ENCODE data around the gene GALNT11. TPM values are rescaled to one million over a fixed set of nuclear protein-coding genes. Genes with fewer than 3 reads are reported as not detected.
"Not testable (repeated sequence)": the region's sequence is repeated elsewhere in the genome, so short reads cannot be mapped to it uniquely, and the experiment has no call there.

Gene GALNT11
- total RNA-seq = 15.3 TPM

DNA sequence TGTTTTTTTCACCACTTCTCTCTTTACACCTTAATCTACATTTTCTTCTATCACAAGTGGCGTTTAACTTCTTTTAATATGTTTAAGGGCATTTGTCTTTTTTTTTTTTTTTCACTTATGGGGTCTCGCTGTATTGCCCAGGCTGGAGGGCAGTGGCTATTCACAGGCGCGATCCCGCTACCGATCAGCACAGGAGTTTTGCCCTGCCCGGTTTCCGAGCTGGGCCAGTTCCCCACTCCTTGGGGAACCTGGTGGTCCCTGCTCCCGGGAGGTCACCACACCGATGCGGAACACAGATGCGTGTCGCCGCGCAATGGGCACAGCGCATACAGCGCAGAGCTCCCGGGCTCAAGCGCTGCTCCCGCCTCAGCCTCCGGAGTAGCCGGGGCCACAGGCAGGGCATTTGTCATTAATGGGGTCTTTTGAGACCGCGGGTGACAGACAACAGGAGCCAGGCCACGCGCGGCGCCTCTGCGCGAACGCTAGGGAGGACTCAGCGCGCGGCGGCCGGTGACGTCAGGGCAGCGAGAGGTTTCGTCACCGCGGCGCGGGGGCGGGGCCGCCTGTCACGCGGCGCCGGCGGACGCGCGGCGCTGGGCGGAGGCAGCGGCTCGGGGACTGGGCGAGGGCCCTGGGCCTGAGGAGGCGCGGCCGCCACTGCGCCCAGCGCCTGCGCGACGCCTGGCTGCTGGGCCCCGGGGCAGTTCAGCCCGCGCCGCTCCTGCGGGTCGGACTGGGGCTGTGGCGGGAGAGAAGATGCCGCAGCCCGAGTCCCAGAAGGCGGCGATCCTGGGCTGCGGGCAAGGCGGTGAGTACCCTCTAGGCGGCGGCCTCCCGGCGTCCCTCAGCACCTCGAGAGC, at the start of gene GALNT11:
Gene GALNT11 (plus strand): TSS at position 598 of the 860 bp plus-strand sequence. CDS start 68,554 bp downstream, outside the sequence.
- peak; percentile 83 to 92 (median 89) for DNase-seq (ENCODE audit: low read depth in 2 of 3, low spot score in 2 of 3)

DNA sequence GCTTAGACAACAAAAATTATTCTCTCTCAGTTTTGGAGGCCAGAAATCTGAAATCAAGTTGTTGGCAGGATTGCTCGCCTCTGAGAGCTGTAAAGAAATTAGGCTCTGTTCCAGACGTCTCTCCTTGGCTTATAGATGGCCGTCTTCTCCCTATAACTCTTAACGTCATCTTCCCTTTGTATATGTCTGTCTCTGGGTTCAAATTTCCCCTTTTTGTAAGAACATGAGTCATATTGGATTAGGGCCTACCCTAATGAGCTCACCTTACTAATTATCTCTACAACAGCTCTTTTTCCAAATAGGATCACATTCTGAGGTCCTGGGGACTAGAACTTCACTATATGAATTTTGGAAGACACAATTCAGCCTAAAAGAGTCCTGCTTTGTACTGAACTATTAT, 46.9 kb upstream of the GALNT11 start:
- DNase-seq (ENCODE audit: low read depth in 2 of 3, low spot score in 2 of 3) = no peak

DNA sequence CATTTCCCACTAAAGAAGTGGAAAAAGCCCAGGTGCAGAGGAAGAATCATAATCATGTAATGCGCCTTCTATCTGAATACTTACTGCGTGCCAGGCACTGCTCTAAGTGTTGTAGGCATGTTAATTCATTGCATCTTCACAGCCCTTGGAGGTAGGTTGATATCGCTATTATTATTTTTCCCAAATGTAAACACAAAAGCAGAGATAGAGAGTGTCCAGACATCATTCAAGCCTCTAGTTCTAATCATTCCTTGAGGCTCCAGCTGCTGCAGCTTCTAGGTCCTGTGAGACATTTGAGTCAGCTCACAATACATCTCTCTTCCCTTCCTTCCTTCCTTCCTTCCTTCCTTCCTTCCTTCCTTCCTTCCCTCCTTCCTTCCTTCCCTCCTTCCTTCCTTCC, 44.3 kb upstream of the GALNT11 start:
- DNase-seq (ENCODE audit: low read depth in 2 of 3, low spot score in 2 of 3) = no peak

DNA sequence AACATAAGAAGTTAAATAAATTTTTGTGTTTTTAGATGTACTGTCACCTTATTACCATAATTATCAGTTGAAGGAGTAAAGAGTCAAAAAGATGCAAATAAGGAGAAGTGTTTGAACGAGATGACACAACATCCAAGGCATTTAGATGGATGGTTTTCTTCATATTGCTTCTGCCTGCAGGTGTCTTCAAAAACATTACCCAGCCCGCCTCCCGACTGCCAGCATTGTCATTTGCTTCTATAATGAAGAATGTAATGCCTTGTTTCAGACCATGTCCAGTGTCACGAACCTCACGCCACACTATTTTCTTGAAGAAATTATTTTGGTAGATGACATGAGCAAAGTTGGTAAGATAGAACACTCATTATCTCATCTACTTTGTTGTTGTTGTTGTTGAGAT, 42.7 kb upstream of the GALNT11 start:
- DNase-seq (ENCODE audit: low read depth in 2 of 3, low spot score in 2 of 3) = no peak

DNA sequence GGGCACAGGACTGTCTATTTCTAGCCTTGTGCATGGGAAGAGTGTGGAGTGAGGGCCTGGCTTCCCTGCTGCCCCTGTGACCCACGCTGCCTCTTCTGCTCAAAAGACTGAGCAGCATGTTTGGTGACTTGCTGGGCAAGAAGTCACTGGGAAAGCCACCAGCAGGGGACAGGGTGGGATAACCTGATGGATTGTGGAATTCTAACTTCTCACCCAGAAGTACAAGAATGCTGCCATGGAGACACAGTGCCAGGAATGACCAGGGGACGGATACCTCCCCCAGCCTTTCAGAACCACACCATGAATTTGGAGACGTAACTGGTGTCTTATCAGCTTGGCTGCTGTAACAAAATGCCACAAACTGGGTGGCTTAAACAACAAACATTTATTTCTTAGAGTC, 40.9 kb upstream of the GALNT11 start:
- no peak for DNase-seq (ENCODE audit: low read depth in 2 of 3, low spot score in 2 of 3)

DNA sequence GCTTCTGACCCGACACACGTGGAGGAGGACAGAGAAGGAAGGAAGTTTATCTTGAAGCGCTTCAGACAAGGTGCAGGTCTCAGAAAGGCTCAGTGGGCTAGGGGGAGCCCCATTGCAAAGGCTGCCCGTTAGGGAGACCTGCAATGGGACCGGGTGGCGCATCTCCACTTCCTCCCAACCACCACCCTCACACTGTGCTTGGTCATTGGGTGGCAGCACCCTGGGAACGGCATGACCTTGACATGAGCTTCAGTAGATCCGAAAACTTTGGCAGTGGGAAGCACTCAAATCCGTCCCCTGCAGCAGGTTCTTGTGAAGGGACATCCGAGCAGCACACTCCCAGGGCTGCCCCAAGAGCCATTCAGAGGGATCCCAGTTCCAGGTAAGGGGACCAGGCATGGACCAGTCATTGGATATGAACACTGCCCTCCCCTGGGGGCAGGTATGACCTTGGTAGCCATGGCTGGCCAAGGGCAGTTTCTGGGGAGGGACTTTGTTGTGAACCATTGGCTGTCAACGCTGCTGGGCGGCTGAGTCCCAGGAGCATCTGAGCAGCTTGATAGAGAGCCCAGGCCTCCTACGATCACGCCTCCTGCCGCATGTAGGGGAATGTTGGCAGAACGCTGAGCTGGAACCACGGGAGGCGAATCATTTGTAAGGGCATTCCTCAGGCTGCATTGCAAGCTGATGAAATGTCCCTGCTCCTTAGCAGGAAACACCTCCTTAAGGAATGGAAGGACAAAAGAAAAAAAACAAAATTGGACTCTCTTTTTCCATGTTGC, 37.5 kb upstream of the GALNT11 start:
- DNase-seq (ENCODE audit: low read depth in 2 of 3, low spot score in 2 of 3) = no peak

DNA sequence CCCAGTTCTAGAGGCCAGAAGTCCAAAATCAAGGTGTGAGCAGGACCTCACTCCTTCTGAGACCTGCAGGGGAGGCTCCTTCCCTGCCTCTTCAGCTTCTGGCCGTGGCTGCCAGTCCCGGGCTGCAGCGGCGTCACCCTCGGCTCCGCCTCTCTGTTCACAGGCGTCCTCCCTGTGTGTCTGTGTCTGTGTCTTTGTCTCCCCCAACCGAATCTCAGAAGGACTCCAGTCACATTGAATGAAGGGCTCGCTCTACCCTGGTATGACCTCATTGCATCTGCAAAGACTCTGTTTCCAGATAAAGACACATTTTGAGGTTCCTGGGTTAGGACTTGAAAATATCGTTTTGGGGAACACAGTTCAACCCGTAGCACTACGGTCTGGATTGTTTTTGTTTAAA, 33.1 kb upstream of the GALNT11 start:
- DNase-seq (ENCODE audit: low read depth in 2 of 3, low spot score in 2 of 3) = peak; percentile 10 to 74 (median 61)

DNA sequence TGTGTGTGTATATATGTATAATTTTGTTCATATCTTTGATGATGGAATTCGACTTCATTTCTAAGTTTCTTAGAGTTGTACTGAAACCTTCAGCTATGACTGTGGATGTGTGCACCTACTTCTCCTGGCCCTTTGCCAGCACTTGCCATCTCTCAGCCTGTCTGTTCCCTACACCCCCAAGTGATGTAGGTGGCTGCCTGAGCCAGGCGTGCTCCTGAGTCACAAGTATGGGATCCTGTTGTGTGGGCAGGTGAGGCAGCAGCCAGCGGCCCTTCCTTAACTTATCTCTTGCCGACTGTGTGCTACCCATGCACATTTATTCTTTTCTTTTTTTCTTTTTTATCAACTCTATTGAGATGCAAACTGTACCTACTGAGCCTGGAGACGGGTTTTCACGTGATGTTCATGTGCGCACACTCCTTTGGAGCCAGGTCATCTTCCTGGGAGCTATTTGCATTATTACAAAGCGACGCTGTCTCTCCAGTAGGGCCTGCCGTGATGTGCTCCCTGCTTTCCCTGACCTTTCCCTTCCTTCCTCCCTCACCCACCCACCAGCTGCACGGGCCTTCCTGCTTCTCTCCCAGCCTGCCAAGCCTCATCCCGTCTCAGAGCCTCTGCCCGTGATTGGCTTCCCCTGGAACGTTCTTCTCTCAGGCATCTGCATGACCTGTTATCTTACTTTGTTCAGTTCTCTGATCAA, 31.3 kb upstream of the GALNT11 start:
- DNase-seq (ENCODE audit: low read depth in 2 of 3, low spot score in 2 of 3) = no peak

DNA sequence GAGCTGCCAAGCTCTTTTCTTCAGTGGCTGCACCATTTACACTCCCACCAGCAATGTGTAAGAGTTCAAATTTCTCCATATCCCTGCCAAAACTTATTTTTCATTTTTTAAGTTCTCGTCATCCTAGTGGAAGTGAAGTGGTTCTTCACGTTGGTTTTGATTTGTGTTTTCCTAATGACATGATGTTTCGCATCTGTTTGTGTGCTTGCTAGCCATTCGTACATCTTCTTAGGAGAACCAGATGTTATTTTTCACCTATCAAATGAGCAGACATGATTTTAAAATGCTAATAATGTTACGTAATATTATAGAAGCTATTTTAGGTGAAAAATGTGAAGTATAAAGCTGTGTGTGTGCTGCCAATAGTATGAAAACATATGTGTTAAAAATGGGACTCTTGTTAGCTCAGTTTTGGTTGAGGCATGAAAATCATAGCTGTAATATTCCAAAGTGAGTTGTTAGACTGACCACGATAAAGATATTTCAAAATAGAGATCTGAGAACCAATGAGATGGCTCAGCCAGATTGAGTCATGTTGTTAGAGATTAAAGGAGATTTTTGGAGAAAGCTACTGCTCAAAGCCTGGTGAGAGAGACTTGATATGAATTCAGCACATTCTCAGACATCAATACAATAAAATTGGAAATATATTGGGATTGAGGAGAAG, 25.9 kb upstream of the GALNT11 start:
- no peak for DNase-seq (ENCODE audit: low read depth in 2 of 3, low spot score in 2 of 3)

DNA sequence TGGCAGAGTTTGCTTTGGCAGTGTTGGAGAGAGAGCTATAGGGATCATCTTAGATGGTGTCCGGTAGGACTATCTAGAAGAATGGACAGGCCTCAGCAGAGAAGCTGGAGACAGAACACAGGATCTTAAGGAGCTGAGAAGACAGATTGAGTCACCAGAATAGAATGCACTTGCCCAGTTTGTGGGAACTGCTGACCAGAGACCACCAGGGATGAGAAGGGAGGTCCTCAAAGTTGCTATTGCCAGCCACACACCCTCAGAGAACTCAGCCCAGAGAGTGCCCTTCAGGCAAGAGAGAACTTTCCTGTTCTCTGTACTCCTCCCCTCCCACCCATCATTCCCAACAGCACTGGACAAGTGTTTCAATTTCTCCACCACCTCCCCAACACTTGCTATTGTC, 25.3 kb upstream of the GALNT11 start:
- DNase-seq (ENCODE audit: low read depth in 2 of 3, low spot score in 2 of 3) = no peak

DNA sequence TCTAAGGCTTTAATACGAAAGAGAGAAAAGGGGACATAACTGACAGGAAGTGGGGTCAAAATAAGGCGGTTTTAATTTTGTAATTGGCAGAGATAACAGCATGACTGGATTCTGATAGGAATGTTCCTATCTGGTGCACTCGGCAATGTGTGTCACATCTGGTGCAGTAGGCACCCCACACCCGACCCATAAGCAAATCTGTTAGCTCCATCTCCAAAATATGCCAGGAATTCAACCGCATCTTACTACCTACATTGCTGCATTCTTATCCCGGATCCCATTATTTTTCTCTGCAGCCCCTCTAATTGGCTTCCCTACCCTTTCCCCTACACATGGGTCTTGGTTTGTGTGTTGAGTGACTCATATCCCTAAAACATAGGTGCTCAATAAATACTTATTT, 19.1 kb upstream of the GALNT11 start:
- DNase-seq (ENCODE audit: low read depth in 2 of 3, low spot score in 2 of 3) = no peak

DNA sequence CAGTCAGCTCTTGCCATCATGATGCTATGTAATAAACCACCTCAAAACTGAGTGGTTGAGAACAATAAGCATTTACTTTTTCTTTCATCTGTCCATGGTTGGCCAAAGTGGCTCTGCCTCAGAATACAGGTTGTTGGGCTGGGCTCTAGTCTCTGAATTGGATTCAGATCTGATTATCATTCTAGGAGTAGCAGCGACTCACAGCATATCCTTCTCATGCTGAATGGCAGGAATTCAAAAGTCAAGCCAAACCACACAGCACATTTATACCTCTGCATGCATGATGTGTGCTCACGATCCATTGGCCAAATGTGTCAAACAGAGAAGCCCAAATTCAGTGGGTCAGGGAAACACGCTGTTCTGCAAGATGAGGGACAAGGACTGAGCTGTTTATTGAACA, 13.6 kb upstream of the GALNT11 start:
- no peak for DNase-seq (ENCODE audit: low read depth in 2 of 3, low spot score in 2 of 3)

DNA sequence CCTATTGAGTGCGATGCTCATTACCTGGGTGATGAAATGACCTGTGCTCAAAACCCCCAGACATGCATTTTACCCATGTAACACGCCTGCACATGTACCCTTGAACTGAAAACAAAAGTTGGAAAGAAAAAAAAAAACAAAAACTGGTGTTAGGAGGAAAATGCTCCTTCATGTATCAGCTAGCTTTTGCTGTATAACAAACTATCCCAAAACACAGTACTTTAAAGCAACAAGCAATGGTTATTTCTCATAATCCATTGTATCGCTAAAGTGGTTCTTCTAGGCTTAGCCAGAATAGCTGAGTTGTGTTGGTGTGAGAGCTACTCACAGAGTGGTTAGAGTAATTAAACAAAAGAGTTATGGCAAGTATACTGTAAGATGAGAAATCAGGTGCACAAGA, 12.2 kb upstream of the GALNT11 start:
- no peak for DNase-seq (ENCODE audit: low read depth in 2 of 3, low spot score in 2 of 3)

DNA sequence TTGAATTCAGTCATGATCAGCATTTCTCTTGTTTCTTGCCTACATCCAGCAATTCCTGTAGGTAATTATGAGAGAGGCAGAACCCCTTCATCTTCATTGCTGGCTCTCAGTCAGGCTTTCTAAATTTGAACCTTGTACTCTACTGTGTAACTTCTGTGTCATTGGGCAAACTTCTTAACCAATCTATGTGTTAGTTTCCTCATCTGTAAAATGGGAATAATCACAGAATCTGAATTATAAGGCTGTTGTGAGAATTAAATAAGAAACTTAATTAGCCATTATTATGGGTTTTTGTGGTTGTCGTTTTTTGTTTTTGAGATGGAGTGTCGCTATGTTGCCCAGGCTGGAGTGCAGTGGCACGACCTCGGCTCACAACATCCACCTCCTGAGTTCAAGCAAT, 11.5 kb upstream of the GALNT11 start:
- no peak for DNase-seq (ENCODE audit: low read depth in 2 of 3, low spot score in 2 of 3)

DNA sequence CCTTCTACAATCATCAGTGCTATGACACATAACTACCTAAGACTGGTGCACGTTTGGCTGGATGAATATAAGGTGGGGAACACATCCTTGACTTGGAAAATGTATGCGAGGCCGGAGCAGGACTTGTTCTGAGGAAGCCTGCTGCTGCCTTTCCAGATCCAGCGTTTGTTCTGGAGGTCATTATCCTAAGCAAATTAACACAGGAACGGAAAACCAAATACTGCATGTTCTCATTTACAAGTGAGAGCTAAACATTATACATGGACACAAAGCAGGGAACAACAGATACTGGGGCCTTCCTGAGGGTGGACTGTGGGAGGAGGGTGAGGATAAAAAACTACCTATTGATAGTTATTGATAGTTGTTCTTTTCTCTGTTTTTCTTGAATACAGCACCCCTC, 10.8 kb upstream of the GALNT11 start:
- DNase-seq (ENCODE audit: low read depth in 2 of 3, low spot score in 2 of 3) = no peak

DNA sequence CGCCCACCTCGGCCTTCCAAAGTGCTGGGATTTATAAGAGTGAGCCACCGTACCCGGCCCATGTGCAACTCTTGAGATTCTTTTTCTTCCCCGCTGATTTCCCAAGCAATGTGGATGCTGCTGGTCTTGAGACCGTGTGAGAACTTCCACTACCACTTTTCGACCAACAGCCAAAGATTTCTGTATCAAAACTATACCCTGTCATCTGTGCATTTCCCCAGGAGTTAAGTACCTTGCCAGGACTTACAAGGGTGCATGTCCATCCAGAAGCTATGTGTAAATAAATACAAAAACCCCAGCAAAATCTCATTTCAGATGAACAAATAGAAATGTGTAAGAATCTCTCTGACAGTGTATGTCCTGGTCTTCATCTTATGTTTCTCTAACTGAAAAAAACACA, 9.9 kb upstream of the GALNT11 start:
- DNase-seq (ENCODE audit: low read depth in 2 of 3, low spot score in 2 of 3) = no peak

DNA sequence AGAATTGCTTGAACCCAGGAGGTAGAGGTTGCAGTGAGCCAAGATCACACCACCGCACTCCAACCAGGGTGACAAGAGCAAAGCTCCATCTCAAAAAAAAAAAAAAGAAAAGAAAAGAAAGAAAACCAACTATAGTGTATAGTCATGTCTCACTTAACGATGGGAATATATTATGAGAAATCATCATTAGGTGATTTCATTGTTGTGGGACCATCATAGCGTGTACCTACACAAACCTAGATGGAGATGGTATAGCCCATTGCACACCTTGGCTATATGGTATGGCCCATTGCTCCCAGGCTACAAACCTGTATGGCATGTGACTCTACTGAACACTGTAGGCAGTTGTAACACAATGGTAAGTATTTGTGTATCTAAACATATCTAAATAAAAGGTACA, 8.5 kb upstream of the GALNT11 start:
- no peak for DNase-seq (ENCODE audit: low read depth in 2 of 3, low spot score in 2 of 3)

DNA sequence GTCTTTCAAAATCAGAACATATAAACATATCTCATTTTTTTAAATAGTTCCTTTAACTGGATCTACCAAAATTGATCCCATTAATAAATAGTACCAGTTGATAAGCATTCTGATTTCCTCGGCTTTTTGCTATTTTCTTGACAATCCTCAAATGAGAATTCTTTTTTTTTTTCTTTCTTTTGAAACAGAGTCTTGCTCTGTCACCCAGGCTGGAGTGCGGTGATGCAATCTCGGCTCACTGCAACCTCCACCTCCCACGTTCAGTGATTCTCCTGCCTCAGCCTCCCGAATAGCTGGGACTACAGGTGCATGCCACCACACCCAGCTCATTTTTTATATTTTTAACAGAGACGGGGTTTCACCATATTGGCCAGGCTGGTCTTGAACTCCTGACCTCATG, 7.8 kb upstream of the GALNT11 start:
- not testable (repeated sequence) for DNase-seq (ENCODE audit: low read depth in 2 of 3, low spot score in 2 of 3)

DNA sequence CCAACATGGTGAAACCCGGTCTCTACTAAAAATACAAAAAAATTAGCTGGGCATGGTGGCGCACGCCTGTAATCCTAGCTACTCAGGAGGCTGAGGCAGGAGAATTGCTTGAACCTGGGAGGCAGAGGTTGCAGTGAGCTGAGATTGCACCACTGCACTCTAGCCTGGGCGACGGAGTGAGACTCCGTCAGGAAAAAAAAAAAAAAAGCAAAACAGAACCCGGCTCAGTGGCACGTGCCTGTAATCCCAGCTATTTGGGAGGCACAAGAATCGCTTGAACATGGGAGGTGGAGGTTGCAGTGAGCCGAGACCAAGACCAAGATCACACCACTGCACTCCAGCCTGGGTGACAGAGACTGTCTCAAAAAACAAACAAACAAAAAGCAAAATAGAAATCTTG, 3.7 kb upstream of the GALNT11 start:
- DNase-seq (ENCODE audit: low read depth in 2 of 3, low spot score in 2 of 3) = not testable (repeated sequence)

DNA sequence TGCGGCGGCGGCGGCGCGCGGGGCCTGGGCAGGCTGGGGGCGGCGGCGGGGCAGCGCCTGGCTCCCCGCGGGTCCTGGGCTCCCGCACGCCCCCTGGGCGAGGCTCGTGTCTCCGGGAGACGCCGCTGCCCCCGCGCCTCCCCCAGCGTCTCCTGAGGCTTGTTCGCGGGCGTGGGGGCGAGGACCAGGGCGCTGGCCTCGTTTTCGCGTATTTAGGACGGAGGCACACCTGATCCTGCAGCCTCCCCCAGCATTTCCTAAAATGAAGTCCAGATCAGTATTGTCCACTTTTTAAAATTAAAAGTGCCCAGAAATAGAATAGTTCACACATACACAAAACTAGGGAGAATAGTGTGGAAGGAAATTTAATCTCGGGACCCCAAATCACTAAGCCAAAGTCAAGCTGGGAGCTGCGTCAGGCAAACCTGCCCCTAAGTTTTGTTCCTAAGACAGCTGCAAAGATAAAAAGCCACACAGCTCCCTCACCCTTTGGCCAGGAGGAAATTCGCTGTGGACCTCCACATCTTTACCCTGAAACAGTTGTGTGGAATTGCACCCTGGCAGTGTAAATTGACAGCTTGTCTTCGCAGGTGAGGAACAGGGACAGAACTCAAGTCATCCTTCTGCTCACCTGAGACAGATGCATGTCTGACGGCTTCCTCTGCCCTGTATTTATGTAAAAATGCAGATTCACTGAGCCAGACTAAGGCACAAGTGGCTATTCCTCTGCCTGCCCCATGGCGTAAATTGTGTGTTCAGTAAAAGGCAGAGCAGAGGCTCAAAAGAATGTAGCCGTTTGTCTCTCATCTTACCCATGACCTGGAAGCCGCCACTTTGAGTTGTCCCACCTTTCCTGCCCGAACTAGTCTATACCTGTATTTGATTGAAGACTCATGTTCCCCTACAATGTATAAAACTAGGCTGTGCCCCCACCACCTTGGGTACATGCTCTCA, 740 bp downstream of the GALNT11 start:
- DNase-seq (ENCODE audit: low read depth in 2 of 3, low spot score in 2 of 3) = peak in 1 of 3 donors; percentile 6
